GM23338 (cell line): ENCODE data around the gene CLCN2. TPM values are rescaled to one million over a fixed set of nuclear protein-coding genes. Genes with fewer than 3 reads are reported as not detected.

ENCODE experiments used
- ATAC-seq: fragments of 200-7000 bp; cut with Tn5 transposase; 3 replicates; pipeline ENCODE4 v1.9.1; 2020
- DNase-seq: peaks from one replicate; pipeline ENCODE4 v3.0.0-alpha.2; 2015; ENCODE audit warnings: low spot score
- H2AFZ ChIP-seq: fragments of 200-600 bp; sonication (generic); 2 replicates; pipeline ENCODE4 v1.8.0; 2016; ENCODE audit warnings: antibody characterized with exemption, mild to moderate bottlenecking, moderate library complexity
- H3F3A ChIP-seq: fragments of 200-600 bp; sonication (generic); replicated peaks from 2 replicates; pipeline ENCODE4 v1.8.0; 2017; ENCODE audit warnings: antibody characterized with exemption, mixed run types, low read depth
- H3K27ac ChIP-seq: fragments of 200-600 bp; sonication (generic); 2 replicates; pipeline ENCODE4 v1.6.1; 2016; ENCODE audit warnings: low read depth
- H3K27me3 ChIP-seq: fragments of 200-600 bp; sonication (generic); 2 replicates; pipeline ENCODE4 v1.8.0; 2016; ENCODE audit warnings: mild to moderate bottlenecking, mixed run types, moderate library complexity; ENCODE audit not compliant: insufficient read depth
- H3K36me3 ChIP-seq: fragments of 200-600 bp; sonication (generic); 2 replicates; pipeline ENCODE4 v1.8.0; 2016; ENCODE audit warnings: mild to moderate bottlenecking; ENCODE audit not compliant: insufficient read depth
- H3K4me1 ChIP-seq: fragments of 200-600 bp; sonication (generic); 2 replicates; pipeline ENCODE4 v1.8.0; 2016; ENCODE audit warnings: mild to moderate bottlenecking, moderate library complexity; ENCODE audit not compliant: insufficient read depth
- H3K4me2 ChIP-seq: fragments of 200-600 bp; sonication (generic); 2 replicates; pipeline ENCODE4 v1.7.1; 2017; ENCODE audit warnings: mixed run types
- H3K4me3 ChIP-seq: fragments of 200-600 bp; sonication (generic); 2 replicates; pipeline ENCODE4 v1.6.1; 2016; ENCODE audit warnings: mixed run types
- H3K79me2 ChIP-seq: fragments of 200-600 bp; sonication (generic); replicated peaks from 2 replicates; pipeline ENCODE4 v1.8.0; 2017; ENCODE audit warnings: mild to moderate bottlenecking; ENCODE audit not compliant: insufficient read depth
- H3K9me2 ChIP-seq: fragments of 200-600 bp; sonication (generic); 2 replicates; pipeline ENCODE4 v1.8.0; 2017; ENCODE audit not compliant: insufficient read depth
- H4K20me1 ChIP-seq: fragments of 200-600 bp; sonication (generic); replicated peaks from 2 replicates; pipeline ENCODE4 v1.8.0; 2017; ENCODE audit warnings: mild to moderate bottlenecking; ENCODE audit not compliant: insufficient read depth
- H3K27ac Mint-ChIP-seq: 2 replicates; pipeline ENCODE4 v1.8.0; 2020; ENCODE audit warnings: inconsistent platforms, mild to moderate bottlenecking, moderate library complexity, mixed read lengths
- H3K27me3 Mint-ChIP-seq: 3 replicates; pipeline ENCODE4 v1.8.0; 2022; ENCODE audit warnings: low read depth, mild to moderate bottlenecking, moderate library complexity, mixed read lengths, inconsistent platforms; ENCODE audit not compliant: insufficient read depth, poor library complexity
- H3K36me3 Mint-ChIP-seq: 3 replicates; pipeline ENCODE4 v1.8.0; 2021; ENCODE audit warnings: low read depth, mild to moderate bottlenecking, inconsistent platforms, moderate library complexity, mixed read lengths
- H3K4me1 Mint-ChIP-seq: 3 replicates; pipeline ENCODE4 v1.8.0; 2020; ENCODE audit warnings: mild to moderate bottlenecking, inconsistent platforms, mixed read lengths
- H3K4me3 Mint-ChIP-seq: 3 replicates; pipeline ENCODE4 v1.8.0; 2021; ENCODE audit warnings: moderate library complexity, mild to moderate bottlenecking, inconsistent platforms, mixed read lengths
- H3K9me3 Mint-ChIP-seq: 3 replicates; pipeline ENCODE4 v1.8.0; 2020; ENCODE audit warnings: moderate library complexity, mild to moderate bottlenecking, inconsistent platforms, mixed read lengths
- CREB1 ChIP-seq: fragments of 250-450 bp; sonication (Bioruptor Pico); IDR thresholded peaks from 2 replicates; pipeline ENCODE4 v1.5.0; 2020; ENCODE audit warnings: low read depth, mild to moderate bottlenecking, moderate library complexity
- CTCF ChIP-seq, 2 experiments: fragments of 200-600 bp in 1 of 2; sonication (generic) in 1 of 2; conservative IDR thresholded peaks; 2 replicates each; pipeline versions ENCODE4 v1.5.1 to v1.6.1; 2016 to 2017; ENCODE audit warnings: antibody characterized with exemption in 2 of 2, low read depth in 2 of 2, mild to moderate bottlenecking in 2 of 2, moderate library complexity in 1 of 2
- ETS1 ChIP-seq: IDR thresholded peaks from 2 replicates; pipeline ENCODE4 v1.6.1; 2016; ENCODE audit warnings: antibody characterized with exemption
- EZH2 ChIP-seq: fragments of 200-600 bp; sonication (generic); IDR thresholded peaks from one replicate; pipeline ENCODE4 v1.8.0; 2017; ENCODE audit warnings: antibody characterized with exemption, mild to moderate bottlenecking, low read depth; ENCODE audit not compliant: unreplicated experiment
- EZH2phosphoT487 ChIP-seq: fragments of 200-600 bp; sonication (generic); IDR thresholded peaks from one replicate; pipeline ENCODE4 v1.8.1; 2018; ENCODE audit warnings: antibody characterized with exemption; ENCODE audit not compliant: unreplicated experiment
- JUNB ChIP-seq: IDR thresholded peaks from one replicate; pipeline ENCODE4 v1.6.1; 2016; ENCODE audit warnings: antibody characterized with exemption; ENCODE audit not compliant: unreplicated experiment
- NANOG ChIP-seq: IDR thresholded peaks from 2 replicates; pipeline ENCODE4 v1.6.1; 2016; ENCODE audit warnings: antibody characterized with exemption, borderline replicate concordance
- POLR2AphosphoS5 ChIP-seq: IDR thresholded peaks from 2 replicates; pipeline ENCODE4 v1.6.1; 2016; ENCODE audit warnings: antibody characterized with exemption, low read depth
- REST ChIP-seq: IDR thresholded peaks from one replicate; pipeline ENCODE4 v1.6.1; 2018; ENCODE audit warnings: antibody characterized with exemption; ENCODE audit not compliant: unreplicated experiment
- STAT1 ChIP-seq: IDR thresholded peaks from one replicate; pipeline ENCODE4 v1.6.1; 2016; ENCODE audit warnings: antibody characterized with exemption; ENCODE audit not compliant: unreplicated experiment
- ZNF114 ChIP-seq: fragments of 250-450 bp; sonication (Bioruptor Pico); IDR thresholded peaks from 2 replicates; pipeline ENCODE4 v1.5.0; 2020; ENCODE audit warnings: mild to moderate bottlenecking, moderate library complexity
- ZNF331 ChIP-seq: fragments of 250-450 bp; sonication (Bioruptor Pico); IDR thresholded peaks from 2 replicates; pipeline ENCODE4 v1.5.0; 2020; ENCODE audit warnings: low read depth, mild to moderate bottlenecking, moderate library complexity
- ZNF462 ChIP-seq: fragments of 250-450 bp; sonication (Bioruptor Pico); IDR thresholded peaks from 2 replicates; pipeline ENCODE4 v1.5.0; 2020; ENCODE audit warnings: mild to moderate bottlenecking, moderate library complexity
- polyA plus RNA-seq: library from polyadenylated mRNA; unstranded; fragments of >200 nt; fragmentation: Nextera tagmentation; extraction: Ambion mirVana; gene quantifications from 2 replicates; pipeline ENCODE4 v1.2.1, GENCODE V29; 2016
- total RNA-seq: library from RNA; depleted of rRNA; stranded (reverse); fragments of >200 nt; shearing (Covaris generic); gene quantifications from 2 replicates; pipeline ENCODE4 v1.2.3, GENCODE V29; 2014

The CLCN2 gene
- total and polyA plus RNA-seq, 2 experiments from 2014 or later, result 7.0 to 9.2 TPM

GRCh38 chr3:184332370-184333090, 28.9 kb downstream of the CLCN2 start:
- H4K20me1 ChIP-seq, result peaks cover 44% of the 10 kb centered on the region
- H3K4me3 Mint-ChIP-seq, result no peak overlapping the region; the same call in 2 of the 3 replicates
- H3K79me2 ChIP-seq, result peaks cover 30% of the 10 kb centered on the region

More at GRCh38 chr3:184332370-184333090, 28.9 kb downstream of the CLCN2 start:
- Histone ChIP-seq H3K27me3 (no peaks in the 10 kb centered on the region), H3K36me3 (peaks cover 59% of the 10 kb centered on the region), H3K4me1 (peaks cover 12% of the 10 kb centered on the region), H3K9me2 (no peaks in the 10 kb centered on the region), H3K4me2 (no peak overlapping the region), H3K27ac (0 out of 2 replicates have a peak overlapping the region, but pooled peaks have one; percentile 26), H2AFZ (no peak overlapping the region), H3F3A (peaks cover 61% of the 10 kb centered on the region), H3K4me3 (no peak overlapping the region)
- Mint-ChIP-seq H3K9me3 (peaks cover under 1% of the 10 kb centered on the region; the same call in 1 of the 3 replicates), H3K4me1 (peaks cover 16% of the 10 kb centered on the region), H3K36me3 (peaks cover 78% of the 10 kb centered on the region), H3K27me3 (peaks cover 31% of the 10 kb centered on the region), H3K27ac (peak overlapping the region; percentile 13; the same call in 1 of the 2 replicates)
- DNase-seq, result no peak
- TF ChIP-seq NANOG (no peak), ZNF331 (CRISPR knock-in tag) (no peak), CREB1 (no peak), CTCF (conservative IDR thresholded peaks at IDR 0.05; ENCODE audit: low read depth in 2 of 2) (no peak), EZH2phosphoT487 (no peak), JUNB (no peak), POLR2AphosphoS5 (no peak), STAT1 (no peak), EZH2 (no peak), ETS1 (no peak), ZNF462 (no peak), REST (no peak), ZNF114 (CRISPR knock-in tag) (no peak)
- no peak for ATAC-seq
